Measurements from ENCODE around the gene UBR3.
"Not testable (repeated sequence)": the region's sequence is repeated elsewhere in the genome, so short reads cannot be mapped to it uniquely, and the experiment has no call there.

The UBR3 gene

GRCh38 chr2:169868951-169869350 lies 41.7 kb downstream of the UBR3 start:
- peaks cover 1% of the 10 kb centered on the region; the same call in 1 of the 2 replicates for H3K4me1 ChIP-seq (ENCODE audit: control insufficient read depth, insufficient read depth, low read length)
- no peaks in the 10 kb centered on the region for H3K9me3 ChIP-seq (ENCODE audit: control insufficient read depth, insufficient read depth, low read length)
- no peaks in the 10 kb centered on the region for H3K27me3 ChIP-seq (ENCODE audit: control insufficient read depth, insufficient read depth, low read length)
- WGBS (ENCODE audit: insufficient coverage, insufficient read length): no CpG with 5 or more reads among the region's 7 CpGs
- no peak overlapping the region for H3K4me3 ChIP-seq (ENCODE audit: low read length)
- no peak for DNase-seq (ENCODE audit: low read depth, low spot score)
- no peaks in the 10 kb centered on the region for H3K36me3 ChIP-seq (ENCODE audit: control insufficient read depth, insufficient read depth, low read length)
- H3K27ac ChIP-seq (ENCODE audit: low read length): no peak overlapping the region

DNA sequence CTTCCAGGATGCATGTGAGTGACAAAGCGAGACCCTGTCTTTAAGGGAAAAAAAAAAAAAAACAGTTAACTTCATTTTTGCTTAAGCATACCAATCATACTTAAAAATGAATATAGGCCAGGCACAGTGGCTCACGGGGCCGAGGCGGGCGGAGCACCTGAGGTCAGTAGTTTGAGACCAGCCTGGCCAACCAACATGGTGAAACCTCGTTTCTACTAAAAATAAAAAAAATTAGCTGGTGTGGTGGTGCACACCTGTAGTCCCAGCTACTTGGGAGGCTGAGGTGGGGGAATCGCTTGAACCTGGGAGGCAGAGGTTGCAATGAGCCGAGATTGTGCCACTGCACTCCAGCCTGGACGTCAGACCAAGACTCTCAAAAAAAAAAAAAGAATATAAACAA lies 44.1 kb downstream of the UBR3 start:
- not testable (repeated sequence) for H3K4me1 ChIP-seq (ENCODE audit: control insufficient read depth, insufficient read depth, low read length); H3K27ac ChIP-seq (ENCODE audit: low read length); H3K27me3 ChIP-seq (ENCODE audit: control insufficient read depth, insufficient read depth, low read length); H3K36me3 ChIP-seq (ENCODE audit: control insufficient read depth, insufficient read depth, low read length); DNase-seq (ENCODE audit: low read depth, low spot score); H3K4me3 ChIP-seq (ENCODE audit: low read length); H3K9me3 ChIP-seq (ENCODE audit: control insufficient read depth, insufficient read depth, low read length)
- no CpG with 5 or more reads among the region's 9 CpGs for WGBS (ENCODE audit: insufficient coverage, insufficient read length)

GRCh38 chr2:169871994-169872393 lies 44.7 kb downstream of the UBR3 start:
- H3K27ac ChIP-seq (ENCODE audit: low read length): no peak overlapping the region
- no peaks in the 10 kb centered on the region for H3K9me3 ChIP-seq (ENCODE audit: control insufficient read depth, insufficient read depth, low read length)
- H3K27me3 ChIP-seq (ENCODE audit: control insufficient read depth, insufficient read depth, low read length): no peaks in the 10 kb centered on the region
- H3K4me3 ChIP-seq (ENCODE audit: low read length): no peak overlapping the region
- no CpG with 5 or more reads among the region's 1 CpG for WGBS (ENCODE audit: insufficient coverage, insufficient read length)
- H3K4me1 ChIP-seq (ENCODE audit: control insufficient read depth, insufficient read depth, low read length): peaks cover 1% of the 10 kb centered on the region; the same call in 1 of the 2 replicates
- DNase-seq (ENCODE audit: low read depth, low spot score): no peak
- no peaks in the 10 kb centered on the region for H3K36me3 ChIP-seq (ENCODE audit: control insufficient read depth, insufficient read depth, low read length)

DNA sequence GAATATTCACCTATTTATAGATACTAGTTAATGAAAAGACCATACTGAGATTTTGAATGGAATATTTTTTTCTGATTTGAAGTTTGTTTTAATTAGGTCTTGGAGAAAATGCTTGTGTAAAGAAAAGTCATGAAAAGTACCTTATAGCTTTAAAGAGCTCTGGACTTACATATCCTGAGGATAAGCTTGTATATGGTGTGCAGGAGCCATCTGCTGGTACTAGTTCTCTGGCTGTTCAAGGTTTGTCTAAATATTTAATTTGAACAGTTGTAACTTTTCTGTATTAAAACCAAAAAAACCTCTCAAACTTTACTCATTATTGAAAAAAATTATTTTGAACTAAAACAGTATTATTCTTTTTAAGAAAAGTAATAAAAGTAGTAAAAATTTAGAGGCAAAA lies 50.1 kb downstream of the UBR3 start:
- Histone ChIP-seq H3K27ac (ENCODE audit: low read length) (no peak overlapping the region), H3K9me3 (ENCODE audit: control insufficient read depth, insufficient read depth, low read length) (no peaks in the 10 kb centered on the region), H3K4me3 (ENCODE audit: low read length) (no peak overlapping the region), H3K36me3 (ENCODE audit: control insufficient read depth, insufficient read depth, low read length) (no peaks in the 10 kb centered on the region), H3K27me3 (ENCODE audit: control insufficient read depth, insufficient read depth, low read length) (no peaks in the 10 kb centered on the region), H3K4me1 (ENCODE audit: control insufficient read depth, insufficient read depth, low read length) (no peaks in the 10 kb centered on the region)
- no peak for DNase-seq (ENCODE audit: low read depth, low spot score)

DNA sequence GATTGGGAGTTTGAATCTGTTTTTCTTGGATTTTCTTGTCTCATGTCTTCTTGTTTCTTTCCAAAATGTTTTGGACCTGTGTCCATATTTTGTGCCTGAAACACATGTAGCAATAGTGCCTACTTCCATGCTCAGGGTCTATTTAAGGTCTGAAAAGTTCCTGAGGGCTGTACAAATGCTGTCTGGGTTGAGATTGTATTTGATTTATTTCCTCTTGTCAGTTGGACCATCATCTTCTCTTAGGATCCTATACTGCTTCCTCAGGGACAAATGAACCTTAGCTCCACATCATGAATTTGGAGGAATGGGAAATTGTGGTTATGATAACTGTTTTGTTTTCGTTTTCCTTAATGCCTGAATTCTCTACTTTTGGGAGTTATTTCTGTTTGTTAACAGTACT lies 59.9 kb downstream of the UBR3 start:
- Histone ChIP-seq H3K27ac (ENCODE audit: low read length) (no peak overlapping the region), H3K36me3 (ENCODE audit: control insufficient read depth, insufficient read depth, low read length) (peaks cover 3% of the 10 kb centered on the region; the same call in 1 of the 2 replicates), H3K27me3 (ENCODE audit: control insufficient read depth, insufficient read depth, low read length) (no peaks in the 10 kb centered on the region), H3K4me3 (ENCODE audit: low read length) (no peak overlapping the region), H3K4me1 (ENCODE audit: control insufficient read depth, insufficient read depth, low read length) (no peaks in the 10 kb centered on the region; the same call in 1 of the 2 replicates), H3K9me3 (ENCODE audit: control insufficient read depth, insufficient read depth, low read length) (no peaks in the 10 kb centered on the region)
- no peak for DNase-seq (ENCODE audit: low read depth, low spot score)
- WGBS (ENCODE audit: insufficient coverage, insufficient read length): no CpG with 5 or more reads among the region's 1 CpG

- Histone ChIP-seq H3K27ac (ENCODE audit: low read length) (no peak overlapping the region), H3K36me3 (ENCODE audit: control insufficient read depth, insufficient read depth, low read length) (no peaks in the 10 kb centered on the region), H3K4me3 (ENCODE audit: low read length) (no peak overlapping the region), H3K4me1 (ENCODE audit: control insufficient read depth, insufficient read depth, low read length) (no peaks in the 10 kb centered on the region), H3K27me3 (ENCODE audit: control insufficient read depth, insufficient read depth, low read length) (no peaks in the 10 kb centered on the region), H3K9me3 (ENCODE audit: control insufficient read depth, insufficient read depth, low read length) (no peaks in the 10 kb centered on the region)
- DNase-seq (ENCODE audit: low read depth, low spot score): no peak
- WGBS (ENCODE audit: insufficient coverage, insufficient read length): no CpG with 5 or more reads among the region's 3 CpGs
These were observed 64.5 kb downstream of the UBR3 start for GRCh38 chr2:169891593-169892298.

GRCh38 chr2:169892951-169893350 lies 65.7 kb downstream of the UBR3 start:
- H3K9me3 ChIP-seq (ENCODE audit: control insufficient read depth, insufficient read depth, low read length): no peaks in the 10 kb centered on the region
- DNase-seq (ENCODE audit: low read depth, low spot score): no peak
- no peaks in the 10 kb centered on the region for H3K36me3 ChIP-seq (ENCODE audit: control insufficient read depth, insufficient read depth, low read length)
- H3K4me3 ChIP-seq (ENCODE audit: low read length): no peak overlapping the region
- H3K27me3 ChIP-seq (ENCODE audit: control insufficient read depth, insufficient read depth, low read length): no peaks in the 10 kb centered on the region
- H3K4me1 ChIP-seq (ENCODE audit: control insufficient read depth, insufficient read depth, low read length): no peaks in the 10 kb centered on the region
- WGBS (ENCODE audit: insufficient coverage, insufficient read length): no CpG with 5 or more reads among the region's 1 CpG
- H3K27ac ChIP-seq (ENCODE audit: low read length): no peak overlapping the region

GRCh38 chr2:169895294-169895985 lies 68.2 kb downstream of the UBR3 start:
- no CpG with 5 or more reads among the region's 3 CpGs for WGBS (ENCODE audit: insufficient coverage, insufficient read length)

GRCh38 chr2:169897834-169898233 lies 70.6 kb downstream of the UBR3 start:
- Histone ChIP-seq H3K27ac (ENCODE audit: low read length) (no peak overlapping the region), H3K4me1 (ENCODE audit: control insufficient read depth, insufficient read depth, low read length) (no peaks in the 10 kb centered on the region), H3K4me3 (ENCODE audit: low read length) (no peak overlapping the region), H3K27me3 (ENCODE audit: control insufficient read depth, insufficient read depth, low read length) (no peaks in the 10 kb centered on the region), H3K9me3 (ENCODE audit: control insufficient read depth, insufficient read depth, low read length) (no peaks in the 10 kb centered on the region), H3K36me3 (ENCODE audit: control insufficient read depth, insufficient read depth, low read length) (no peaks in the 10 kb centered on the region)
- DNase-seq (ENCODE audit: low read depth, low spot score): no peak

More at GRCh38 chr2:169895294-169895985, 68.2 kb downstream of the UBR3 start:
- Histone ChIP-seq H3K27me3 (ENCODE audit: control insufficient read depth, insufficient read depth, low read length) (no peaks in the 10 kb centered on the region), H3K27ac (ENCODE audit: low read length) (no peak overlapping the region), H3K4me1 (ENCODE audit: control insufficient read depth, insufficient read depth, low read length) (no peaks in the 10 kb centered on the region), H3K36me3 (ENCODE audit: control insufficient read depth, insufficient read depth, low read length) (no peaks in the 10 kb centered on the region), H3K4me3 (ENCODE audit: low read length) (no peak overlapping the region), H3K9me3 (ENCODE audit: control insufficient read depth, insufficient read depth, low read length) (no peaks in the 10 kb centered on the region)
- DNase-seq (ENCODE audit: low read depth, low spot score): no peak

DNA sequence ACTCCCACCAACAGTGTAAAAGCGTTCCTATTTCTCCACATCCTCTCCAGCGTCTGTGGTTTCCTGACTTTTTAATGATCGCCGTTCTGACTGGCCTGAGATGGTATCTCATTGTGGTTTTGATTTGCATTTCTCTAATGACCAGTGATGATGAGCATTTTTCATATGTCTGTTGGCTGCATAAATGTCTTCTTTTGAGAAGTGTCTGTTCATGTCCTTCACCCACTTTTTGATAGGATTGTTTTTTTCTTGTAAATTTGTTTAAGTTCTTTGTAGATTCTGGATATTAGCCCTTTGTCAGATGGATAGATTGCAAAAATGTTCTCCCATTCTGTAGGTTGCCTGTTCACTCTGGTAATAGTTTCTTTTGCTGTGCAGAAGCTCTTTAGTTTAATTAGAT lies 72.8 kb downstream of the UBR3 start:
- not testable (repeated sequence) for H3K27ac ChIP-seq (ENCODE audit: low read length); H3K9me3 ChIP-seq (ENCODE audit: control insufficient read depth, insufficient read depth, low read length); H3K36me3 ChIP-seq (ENCODE audit: control insufficient read depth, insufficient read depth, low read length); H3K4me1 ChIP-seq (ENCODE audit: control insufficient read depth, insufficient read depth, low read length); H3K27me3 ChIP-seq (ENCODE audit: control insufficient read depth, insufficient read depth, low read length); DNase-seq (ENCODE audit: low read depth, low spot score); H3K4me3 ChIP-seq (ENCODE audit: low read length)
- WGBS (ENCODE audit: insufficient coverage, insufficient read length): no CpG with 5 or more reads among the region's 4 CpGs

DNA sequence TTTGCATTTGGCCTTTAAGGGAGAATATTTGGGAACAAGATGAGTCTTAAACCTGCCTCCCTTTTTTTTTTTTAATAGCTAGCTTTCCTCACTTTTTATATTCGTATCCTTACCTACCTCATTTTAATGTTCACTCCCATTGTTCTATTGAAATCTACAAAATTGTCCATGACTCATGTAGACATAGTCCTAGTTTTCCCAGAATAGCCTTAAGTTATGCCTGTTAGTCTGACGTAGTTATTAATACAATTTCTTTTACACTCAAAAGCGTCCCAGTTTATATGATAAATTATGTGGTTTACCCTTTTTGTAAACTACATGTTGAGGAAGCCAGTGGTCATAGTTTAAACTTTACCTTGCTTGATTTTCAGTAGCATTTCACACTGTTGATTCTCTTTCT lies 73.4 kb downstream of the UBR3 start:
- no peak overlapping the region for H3K4me3 ChIP-seq (ENCODE audit: low read length)
- no peaks in the 10 kb centered on the region for H3K9me3 ChIP-seq (ENCODE audit: control insufficient read depth, insufficient read depth, low read length)
- DNase-seq (ENCODE audit: low read depth, low spot score): no peak
- H3K4me1 ChIP-seq (ENCODE audit: control insufficient read depth, insufficient read depth, low read length): no peaks in the 10 kb centered on the region
- no peak overlapping the region for H3K27ac ChIP-seq (ENCODE audit: low read length)
- WGBS (ENCODE audit: insufficient coverage, insufficient read length): 100% methylated on average over 1 of the region's 3 CpGs
- no peaks in the 10 kb centered on the region for H3K36me3 ChIP-seq (ENCODE audit: control insufficient read depth, insufficient read depth, low read length)
- H3K27me3 ChIP-seq (ENCODE audit: control insufficient read depth, insufficient read depth, low read length): no peaks in the 10 kb centered on the region

Measured in iPS DF 6.9 (cell line).